HL-60 (cell line): ENCODE measurements around the gene GPR39.
"Not testable (repeated sequence)": the region's sequence is repeated elsewhere in the genome, so short reads cannot be mapped to it uniquely, and the experiment has no call there.

Source experiments
- DNase-seq, 2 experiments: peaks; one replicate each; pipeline ENCODE4 v3.0.0-alpha.2; 2010 to 2020; ENCODE audit warnings: low read depth in 1 of 2, low spot score in 1 of 2
- H3K27ac ChIP-seq: fragments of 250-450 bp; sonication (Bioruptor Pico); replicated peaks from 2 replicates; pipeline ENCODE4 v1.5.1; 2020; ENCODE audit warnings: mild to moderate bottlenecking, moderate library complexity
- H3K27me3 ChIP-seq: fragments of 250-450 bp; sonication (Bioruptor Pico); 2 replicates; pipeline ENCODE4 v1.5.1; 2021; ENCODE audit warnings: mild to moderate bottlenecking, moderate library complexity; ENCODE audit not compliant: insufficient read depth, poor library complexity, severe bottlenecking
- H3K4me3 ChIP-seq: replicated peaks from 2 replicates; pipeline ENCODE4 v1.5.1; 2011; ENCODE audit warnings: mild to moderate bottlenecking, control low read depth, low read length; ENCODE audit not compliant: insufficient read depth
- CTCF ChIP-seq: IDR thresholded peaks from one replicate; pipeline ENCODE4 v1.5.1; 2011; ENCODE audit warnings: low read length, control low read depth, inconsistent platforms; ENCODE audit not compliant: insufficient read depth
- GABPA ChIP-seq: IDR thresholded peaks from 2 replicates; pipeline ENCODE4 v1.6.1; 2012; ENCODE audit warnings: low read depth
- POLR2AphosphoS5 ChIP-seq: IDR thresholded peaks from 2 replicates; pipeline ENCODE4 v1.6.1; 2012; ENCODE audit warnings: low read depth
- REST ChIP-seq: IDR thresholded peaks from 2 replicates; pipeline ENCODE4 v1.6.1; 2012; ENCODE audit warnings: low read depth; ENCODE audit not compliant: insufficient replicate concordance
- SPI1 ChIP-seq: IDR thresholded peaks from 2 replicates; pipeline ENCODE4 v1.6.1; 2012; ENCODE audit warnings: low read depth, mild to moderate bottlenecking, borderline replicate concordance

Gene GPR39

GRCh38 chr2:132391378-132391777 is 25.2 kb upstream of the GPR39 start:
- H3K4me3 ChIP-seq = no peak overlapping the region
- no peak for DNase-seq
- H3K27ac ChIP-seq = no peak overlapping the region
- TF ChIP-seq POLR2AphosphoS5 = no peak
- no peak for TF ChIP-seq GABPA
- TF ChIP-seq CTCF = no peak
- TF ChIP-seq REST = no peak
- TF ChIP-seq SPI1 = no peak
- no peaks in the 10 kb centered on the region for H3K27me3 ChIP-seq

- Histone ChIP-seq H3K27me3 (no peaks in the 10 kb centered on the region), H3K4me3 (no peak overlapping the region), H3K27ac (no peak overlapping the region)
- no peak for TF ChIP-seq CTCF
- TF ChIP-seq POLR2AphosphoS5 = no peak
- no peak for TF ChIP-seq SPI1
- no peak for TF ChIP-seq GABPA
- TF ChIP-seq REST = no peak
- no peak for DNase-seq
These were observed 24.4 kb upstream of the GPR39 start for GRCh38 chr2:132392221-132392620.

GRCh38 chr2:132392879-132393278 is 23.7 kb upstream of the GPR39 start:
- TF ChIP-seq POLR2AphosphoS5 (no peak), GABPA (no peak), SPI1 (no peak), CTCF (no peak), REST (no peak)
- H3K4me3 ChIP-seq = no peak overlapping the region
- H3K27me3 ChIP-seq = no peaks in the 10 kb centered on the region
- no peak for DNase-seq
- no peak overlapping the region for H3K27ac ChIP-seq

GRCh38 chr2:132397042-132397441 is 19.6 kb upstream of the GPR39 start:
- not testable (repeated sequence) for DNase-seq, H3K27ac ChIP-seq, H3K4me3 ChIP-seq, H3K27me3 ChIP-seq
